Stimulated activated CD8-positive, alpha-beta memory T cell treated with anti-CD3 and anti-CD28 coated beads, Interleukin-15, amount 100 ng/mL, for 1 hour (primary cell): ENCODE data around the gene NAV3.
"Not testable (repeated sequence)": the region's sequence is repeated elsewhere in the genome, so short reads cannot be mapped to it uniquely, and the experiment has no call there.

Experiments used
- DNase-seq: peaks from one replicate; pipeline ENCODE4 v3.0.0-alpha.2; 2020; ENCODE audit warnings: low read depth

The NAV3 gene

GRCh38 chr12:78055545-78055944 is 224.9 kb downstream of the NAV3 start:
- no peak for DNase-seq

GRCh38 chr12:78057075-78057474 is 226.4 kb downstream of the NAV3 start:
- DNase-seq = no peak

- DNase-seq = no peak
Observed at GRCh38 chr12:78060186-78060585, 229.5 kb downstream of the NAV3 start.

GRCh38 chr12:78062786-78063185 is 232.1 kb downstream of the NAV3 start:
- DNase-seq = no peak

GRCh38 chr12:78081590-78082314 is 251.1 kb downstream of the NAV3 start:
- no peak for DNase-seq

- DNase-seq = no peak
Observed at GRCh38 chr12:78085542-78086182, 255.0 kb downstream of the NAV3 start.

- DNase-seq = no peak
Observed at GRCh38 chr12:78086553-78087362, 256.1 kb downstream of the NAV3 start.

GRCh38 chr12:78087363-78087675 is 256.6 kb downstream of the NAV3 start:
- DNase-seq = no peak

- DNase-seq = no peak
Observed at GRCh38 chr12:78088391-78088832, 257.7 kb downstream of the NAV3 start.

- DNase-seq = no peak
Observed at GRCh38 chr12:78090266-78090665, 259.6 kb downstream of the NAV3 start.

- DNase-seq = no peak
Observed at GRCh38 chr12:78095623-78096022, 264.9 kb downstream of the NAV3 start.

- DNase-seq = no peak
Observed at GRCh38 chr12:78096909-78097597, 266.4 kb downstream of the NAV3 start.

GRCh38 chr12:78099806-78100205 is 269.1 kb downstream of the NAV3 start:
- no peak for DNase-seq

- no peak for DNase-seq
Observed at GRCh38 chr12:78101113-78101876, 270.6 kb downstream of the NAV3 start.

- DNase-seq = no peak
Observed at GRCh38 chr12:78101946-78102635, 271.4 kb downstream of the NAV3 start.

GRCh38 chr12:78102801-78103200 is 272.1 kb downstream of the NAV3 start:
- not testable (repeated sequence) for DNase-seq

GRCh38 chr12:78115889-78116288 is 285.2 kb downstream of the NAV3 start:
- no peak for DNase-seq

- DNase-seq = no peak
Observed at GRCh38 chr12:78118036-78118435, 287.3 kb downstream of the NAV3 start.

- DNase-seq = no peak
Observed at GRCh38 chr12:78118486-78118885, 287.8 kb downstream of the NAV3 start.

- no peak for DNase-seq
Observed at GRCh38 chr12:78119351-78119918, 288.7 kb downstream of the NAV3 start.

GRCh38 chr12:78120306-78120705 is 289.6 kb downstream of the NAV3 start:
- DNase-seq = no peak
